Measurements from ENCODE around the gene STH.

Gene STH

DNA sequence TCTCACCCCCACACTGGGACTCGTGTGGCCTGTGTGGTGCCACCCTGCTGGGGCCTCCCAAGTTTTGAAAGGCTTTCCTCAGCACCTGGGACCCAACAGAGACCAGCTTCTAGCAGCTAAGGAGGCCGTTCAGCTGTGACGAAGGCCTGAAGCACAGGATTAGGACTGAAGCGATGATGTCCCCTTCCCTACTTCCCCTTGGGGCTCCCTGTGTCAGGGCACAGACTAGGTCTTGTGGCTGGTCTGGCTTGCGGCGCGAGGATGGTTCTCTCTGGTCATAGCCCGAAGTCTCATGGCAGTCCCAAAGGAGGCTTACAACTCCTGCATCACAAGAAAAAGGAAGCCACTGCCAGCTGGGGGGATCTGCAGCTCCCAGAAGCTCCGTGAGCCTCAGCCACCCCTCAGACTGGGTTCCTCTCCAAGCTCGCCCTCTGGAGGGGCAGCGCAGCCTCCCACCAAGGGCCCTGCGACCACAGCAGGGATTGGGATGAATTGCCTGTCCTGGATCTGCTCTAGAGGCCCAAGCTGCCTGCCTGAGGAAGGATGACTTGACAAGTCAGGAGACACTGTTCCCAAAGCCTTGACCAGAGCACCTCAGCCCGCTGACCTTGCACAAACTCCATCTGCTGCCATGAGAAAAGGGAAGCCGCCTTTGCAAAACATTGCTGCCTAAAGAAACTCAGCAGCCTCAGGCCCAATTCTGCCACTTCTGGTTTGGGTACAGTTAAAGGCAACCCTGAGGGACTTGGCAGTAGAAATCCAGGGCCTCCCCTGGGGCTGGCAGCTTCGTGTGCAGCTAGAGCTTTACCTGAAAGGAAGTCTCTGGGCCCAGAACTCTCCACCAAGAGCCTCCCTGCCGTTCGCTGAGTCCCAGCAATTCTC is 27.4 kb downstream of the STH start:
- no peak for TF ChIP-seq CREB5 (CRISPR knock-in tag; IDR thresholded peaks at IDR 0.05; ENCODE audit: low read depth)
- TF ChIP-seq PPARA (CRISPR knock-in tag; IDR thresholded peaks at IDR 0.05; ENCODE audit: borderline replicate concordance): no peak
- peak; percentile 11 for ATAC-seq

DNA sequence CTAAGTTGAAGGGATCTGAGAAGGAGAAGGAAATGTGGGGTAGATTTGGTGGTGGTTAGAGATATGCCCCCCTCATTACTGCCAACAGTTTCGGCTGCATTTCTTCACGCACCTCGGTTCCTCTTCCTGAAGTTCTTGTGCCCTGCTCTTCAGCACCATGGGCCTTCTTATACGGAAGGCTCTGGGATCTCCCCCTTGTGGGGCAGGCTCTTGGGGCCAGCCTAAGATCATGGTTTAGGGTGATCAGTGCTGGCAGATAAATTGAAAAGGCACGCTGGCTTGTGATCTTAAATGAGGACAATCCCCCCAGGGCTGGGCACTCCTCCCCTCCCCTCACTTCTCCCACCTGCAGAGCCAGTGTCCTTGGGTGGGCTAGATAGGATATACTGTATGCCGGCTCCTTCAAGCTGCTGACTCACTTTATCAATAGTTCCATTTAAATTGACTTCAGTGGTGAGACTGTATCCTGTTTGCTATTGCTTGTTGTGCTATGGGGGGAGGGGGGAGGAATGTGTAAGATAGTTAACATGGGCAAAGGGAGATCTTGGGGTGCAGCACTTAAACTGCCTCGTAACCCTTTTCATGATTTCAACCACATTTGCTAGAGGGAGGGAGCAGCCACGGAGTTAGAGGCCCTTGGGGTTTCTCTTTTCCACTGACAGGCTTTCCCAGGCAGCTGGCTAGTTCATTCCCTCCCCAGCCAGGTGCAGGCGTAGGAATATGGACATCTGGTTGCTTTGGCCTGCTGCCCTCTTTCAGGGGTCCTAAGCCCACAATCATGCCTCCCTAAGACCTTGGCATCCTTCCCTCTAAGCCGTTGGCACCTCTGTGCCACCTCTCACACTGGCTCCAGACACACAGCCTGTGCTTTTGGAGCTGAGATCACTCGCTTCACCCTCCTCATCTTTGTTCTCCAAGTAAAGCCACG is 28.3 kb downstream of the STH start:
- no peak for TF ChIP-seq CSRNP3 (CRISPR knock-in tag; IDR thresholded peaks at IDR 0.05)
- no peak for TF ChIP-seq SNAI2 (CRISPR knock-in tag; IDR thresholded peaks at IDR 0.05)
- no peak for ATAC-seq

DNA sequence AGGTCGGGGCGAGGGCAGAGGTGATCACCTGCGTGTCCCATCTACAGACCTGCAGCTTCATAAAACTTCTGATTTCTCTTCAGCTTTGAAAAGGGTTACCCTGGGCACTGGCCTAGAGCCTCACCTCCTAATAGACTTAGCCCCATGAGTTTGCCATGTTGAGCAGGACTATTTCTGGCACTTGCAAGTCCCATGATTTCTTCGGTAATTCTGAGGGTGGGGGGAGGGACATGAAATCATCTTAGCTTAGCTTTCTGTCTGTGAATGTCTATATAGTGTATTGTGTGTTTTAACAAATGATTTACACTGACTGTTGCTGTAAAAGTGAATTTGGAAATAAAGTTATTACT is 28.9 kb downstream of the STH start:
- ATAC-seq: no peak
- TF ChIP-seq ZNF8 (CRISPR knock-in tag; IDR thresholded peaks at IDR 0.05) (no peak), ZNF70 (CRISPR knock-in tag; IDR thresholded peaks at IDR 0.05) (no peak), ZC3H10 (CRISPR knock-in tag; IDR thresholded peaks at IDR 0.05) (no peak), ARNTL (CRISPR knock-in tag; IDR thresholded peaks at IDR 0.05; ENCODE audit: borderline replicate concordance, low read depth) (no peak), ZNF565 (CRISPR knock-in tag; conservative IDR thresholded peaks at IDR 0.05; ENCODE audit: low read depth) (no peak), BACH2 (CRISPR knock-in tag; IDR thresholded peaks at IDR 0.05; ENCODE audit: borderline replicate concordance) (no peak), ESRRG (CRISPR knock-in tag; IDR thresholded peaks at IDR 0.05) (no peak)

DNA sequence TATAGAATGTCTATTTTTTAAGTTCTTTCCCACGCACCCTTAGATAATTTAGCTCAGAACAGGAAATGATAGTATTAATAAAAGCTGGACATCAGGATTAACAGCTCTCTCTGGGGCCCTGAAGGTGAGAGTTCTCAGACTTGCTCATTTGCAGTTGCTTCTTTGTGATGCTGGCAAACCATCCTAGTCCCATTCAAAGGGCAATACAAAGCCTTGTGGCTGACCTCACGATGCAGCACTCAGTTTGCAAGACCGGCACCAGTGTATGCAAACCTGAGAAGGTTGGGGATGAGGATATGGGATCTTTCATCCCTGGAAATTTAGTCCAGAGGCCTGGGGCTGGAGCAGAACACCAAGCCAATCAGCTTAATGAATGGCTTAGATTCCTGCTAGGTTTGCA is 29.3 kb downstream of the STH start:
- TF ChIP-seq TOX (CRISPR knock-in tag; IDR thresholded peaks at IDR 0.05; ENCODE audit: borderline replicate concordance) (no peak), SNAI2 (CRISPR knock-in tag; IDR thresholded peaks at IDR 0.05) (no peak), RARB (CRISPR knock-in tag; IDR thresholded peaks at IDR 0.05) (no peak), POU6F1 (CRISPR knock-in tag; IDR thresholded peaks at IDR 0.05; ENCODE audit: borderline replicate concordance, low read depth) (no peak), ZC3H10 (CRISPR knock-in tag; IDR thresholded peaks at IDR 0.05) (no peak), OSR1 (CRISPR knock-in tag; IDR thresholded peaks at IDR 0.05) (no peak), ZFP3 (CRISPR knock-in tag; IDR thresholded peaks at IDR 0.05) (no peak), TCF4 (CRISPR knock-in tag; IDR thresholded peaks at IDR 0.05; ENCODE audit: borderline replicate concordance) (no peak), CSDC2 (CRISPR knock-in tag; IDR thresholded peaks at IDR 0.05) (no peak), CSRNP3 (CRISPR knock-in tag; IDR thresholded peaks at IDR 0.05) (no peak), BACH2 (CRISPR knock-in tag; IDR thresholded peaks at IDR 0.05; ENCODE audit: borderline replicate concordance) (no peak)
- TF ChIP-seq, protein P1, sequence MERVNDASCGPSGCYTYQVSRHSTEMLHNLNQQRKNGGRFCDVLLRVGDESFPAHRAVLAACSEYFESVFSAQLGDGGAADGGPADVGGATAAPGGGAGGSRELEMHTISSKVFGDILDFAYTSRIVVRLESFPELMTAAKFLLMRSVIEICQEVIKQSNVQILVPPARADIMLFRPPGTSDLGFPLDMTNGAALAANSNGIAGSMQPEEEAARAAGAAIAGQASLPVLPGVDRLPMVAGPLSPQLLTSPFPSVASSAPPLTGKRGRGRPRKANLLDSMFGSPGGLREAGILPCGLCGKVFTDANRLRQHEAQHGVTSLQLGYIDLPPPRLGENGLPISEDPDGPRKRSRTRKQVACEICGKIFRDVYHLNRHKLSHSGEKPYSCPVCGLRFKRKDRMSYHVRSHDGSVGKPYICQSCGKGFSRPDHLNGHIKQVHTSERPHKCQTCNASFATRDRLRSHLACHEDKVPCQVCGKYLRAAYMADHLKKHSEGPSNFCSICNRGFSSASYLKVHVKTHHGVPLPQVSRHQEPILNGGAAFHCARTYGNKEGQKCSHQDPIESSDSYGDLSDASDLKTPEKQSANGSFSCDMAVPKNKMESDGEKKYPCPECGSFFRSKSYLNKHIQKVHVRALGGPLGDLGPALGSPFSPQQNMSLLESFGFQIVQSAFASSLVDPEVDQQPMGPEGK (CRISPR knock-in tag; IDR thresholded peaks at IDR 0.05; ENCODE audit: borderline replicate concordance): no peak
- no peak for ATAC-seq
